NCI-H1417 treated with DMSO at 0.1 percent for 48 hours (cell line): ENCODE data around the gene UAP1L1.
A peak's percentile ranks its signal among the peaks of the same experiment; 100 is the strongest.

Source experiments
- DNase-seq: peaks from one replicate; lab custom pipeline; 2025; lab: John Stamatoyannopoulos, UW

UAP1L1 gene

DNA sequence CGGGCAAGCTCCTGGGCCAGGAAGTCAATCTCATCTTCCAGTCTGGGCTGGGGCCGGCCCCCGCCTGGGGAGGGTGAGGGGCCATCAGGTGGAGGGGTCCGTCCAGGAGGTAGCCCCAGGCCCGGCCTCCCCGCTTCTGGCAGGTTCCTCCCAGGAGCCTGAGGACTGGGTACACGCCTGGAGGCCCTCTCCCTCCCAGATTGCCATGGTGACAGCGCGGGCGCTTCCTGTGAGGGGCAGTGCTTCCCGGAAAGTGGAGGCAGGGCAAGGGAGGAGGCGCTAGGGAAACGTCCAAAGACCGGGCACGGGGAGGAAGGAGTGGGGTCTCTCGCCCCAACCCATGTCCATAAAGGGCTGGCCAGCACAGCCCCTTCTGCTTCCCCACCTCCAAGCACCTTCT lies 36.2 kb upstream of the UAP1L1 start:
- no peak for DNase-seq

DNA sequence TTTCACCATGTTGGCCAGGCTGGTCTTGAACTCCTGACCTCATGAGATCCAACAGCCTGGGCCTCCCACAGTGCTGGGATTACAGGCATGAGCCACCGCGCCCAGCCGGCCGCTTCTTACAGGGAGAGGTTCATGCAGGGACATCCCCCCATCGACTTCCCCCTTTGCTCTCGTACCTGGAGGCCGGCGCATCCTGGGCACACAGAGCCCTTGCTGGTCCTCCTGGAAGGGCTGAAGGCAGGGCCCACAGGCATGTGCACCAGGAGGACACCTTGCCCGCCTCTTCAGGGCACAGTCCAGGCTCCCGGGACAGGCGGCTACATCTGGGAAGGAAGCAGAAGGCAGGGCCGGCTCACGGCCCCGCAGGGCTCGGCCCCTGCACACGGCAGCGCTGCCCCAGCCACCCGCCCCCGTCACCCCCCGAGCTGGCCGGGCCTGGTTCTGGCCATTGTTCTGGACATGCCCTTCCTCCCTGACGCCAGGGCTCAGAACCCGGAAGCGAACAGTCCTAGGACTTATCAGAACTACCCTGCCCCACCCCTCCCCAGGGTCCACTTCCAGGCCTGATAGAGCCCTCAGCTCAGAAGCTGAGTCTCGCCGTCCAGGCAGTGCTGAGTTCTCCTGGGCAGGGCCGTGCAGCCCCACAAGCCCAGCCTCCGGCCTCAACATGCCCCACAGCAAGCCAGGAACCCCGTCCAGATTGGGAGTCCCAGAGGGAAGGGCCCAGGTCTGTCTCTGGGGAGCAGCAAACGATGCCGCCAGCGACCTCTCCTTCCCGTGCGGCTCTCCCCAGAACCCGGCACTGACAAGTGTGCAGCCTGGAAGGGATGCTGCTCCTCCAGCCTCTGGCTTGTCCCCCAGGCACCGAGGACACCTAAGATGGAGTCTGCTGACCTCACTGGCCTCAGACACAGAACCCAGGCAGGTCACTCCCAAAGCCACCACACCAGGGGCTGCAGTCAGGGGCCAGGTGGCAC lies 34.3 kb upstream of the UAP1L1 start:
- no peak for DNase-seq

- DNase-seq: no peak
Measured at GRCh38 chr9:137044037-137044436, 33.3 kb upstream of the UAP1L1 start.

DNA sequence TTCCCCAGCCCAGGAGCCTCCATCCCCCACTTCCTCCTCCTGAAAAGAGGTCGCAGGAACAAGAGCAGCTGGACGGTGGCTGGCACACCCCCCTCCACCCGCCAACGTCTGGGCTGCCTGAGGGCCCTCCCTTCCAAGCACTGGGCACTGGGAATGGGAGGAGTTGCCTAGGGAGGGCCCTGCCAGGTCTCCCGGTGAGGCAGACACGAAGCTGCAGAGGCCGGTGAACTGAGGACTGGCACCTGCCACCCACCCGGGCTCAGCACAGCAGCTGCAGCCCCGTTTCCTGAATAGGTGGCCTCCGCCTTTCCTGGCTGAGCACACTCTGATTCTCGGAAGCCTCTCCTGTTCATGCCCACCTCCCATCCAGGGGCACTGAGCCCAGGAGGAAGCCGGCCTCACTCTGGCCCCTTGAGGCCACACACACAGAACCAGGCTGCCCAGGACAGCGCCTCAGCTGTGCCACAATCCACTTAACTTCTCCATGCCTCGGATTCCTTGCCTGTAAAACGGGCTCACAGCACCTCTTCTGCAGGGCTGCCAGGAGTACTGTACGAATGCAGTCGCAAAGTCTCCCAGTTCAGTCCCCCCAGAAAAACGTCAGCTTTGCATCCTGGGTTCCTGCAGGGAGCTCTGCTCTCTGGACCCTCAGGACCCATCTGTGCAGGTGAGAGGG lies 32.7 kb upstream of the UAP1L1 start:
- DNase-seq: no peak

DNA sequence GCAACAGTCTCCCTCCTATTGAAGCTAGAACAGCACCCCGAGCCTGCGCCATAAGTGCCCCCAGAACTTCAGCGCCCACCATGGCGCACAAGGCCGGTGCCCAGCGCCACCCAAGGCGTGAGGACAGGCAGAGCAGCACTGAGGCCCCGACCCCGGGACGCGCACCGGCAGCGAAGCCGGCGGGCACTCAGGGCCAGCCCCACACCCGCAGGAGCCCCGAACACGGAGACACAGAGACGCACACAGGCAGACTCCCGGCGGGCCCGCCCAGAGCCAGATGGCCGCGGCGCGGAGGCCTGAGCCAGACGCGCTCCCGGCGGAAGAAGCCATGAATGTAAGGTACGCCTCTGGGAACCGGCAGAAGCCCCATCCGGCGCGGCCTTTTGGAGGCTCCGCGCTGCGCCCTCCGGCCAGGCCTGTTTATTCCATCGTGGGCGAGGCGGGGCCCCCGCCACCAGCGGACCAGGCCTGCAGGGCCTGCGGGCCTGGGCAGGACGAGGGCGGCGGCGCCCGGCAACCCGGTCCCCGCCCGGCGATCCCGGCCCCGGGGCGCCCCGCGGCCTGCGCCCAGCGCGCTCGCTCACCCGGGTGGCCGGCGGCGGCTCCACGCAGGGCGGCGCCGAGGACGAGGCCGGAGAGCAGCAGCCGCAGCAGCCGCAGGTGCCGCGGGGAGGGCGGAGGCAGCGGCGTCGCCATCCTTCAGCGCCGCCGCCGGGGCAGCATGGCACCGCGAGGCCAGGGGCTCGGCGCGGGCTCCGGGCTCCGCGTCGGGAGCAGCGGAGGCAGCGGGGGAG lies 31.8 kb upstream of the UAP1L1 start:
- no peak for DNase-seq

GRCh38 chr9:137046088-137046787 lies 31.1 kb upstream of the UAP1L1 start, which contains the start of gene NPDC1:
Gene NPDC1, minus strand, starts transcription at chr9:137046177. Its CDS starts 188 bp downstream, at chr9:137045989.
- DNase-seq: peak; percentile 73

- no peak for DNase-seq
Measured at GRCh38 chr9:137048655-137049543, 28.4 kb upstream of the UAP1L1 start.

GRCh38 chr9:137049544-137050449 lies 27.5 kb upstream of the UAP1L1 start:
- no peak for DNase-seq

DNA sequence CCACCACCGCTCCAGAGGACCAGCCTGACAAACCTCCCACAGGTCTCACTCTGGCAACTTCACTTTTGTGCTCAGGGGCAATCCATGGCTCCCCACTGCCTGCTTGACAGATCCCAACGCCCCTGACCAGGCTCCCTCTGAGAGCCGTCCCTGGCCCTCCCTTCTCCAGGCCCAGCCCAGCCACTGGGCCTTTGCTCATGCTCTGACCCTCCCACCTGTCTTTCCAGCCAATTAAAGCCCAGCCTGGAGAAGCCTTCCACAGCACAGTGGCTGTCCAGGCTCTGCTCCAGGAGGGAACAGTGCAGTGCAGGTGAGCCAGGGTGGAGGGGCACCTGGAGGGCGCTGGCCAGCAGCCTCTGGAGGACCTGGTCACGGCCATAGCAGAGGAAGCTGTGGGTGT lies 26.7 kb upstream of the UAP1L1 start:
- no peak for DNase-seq

DNA sequence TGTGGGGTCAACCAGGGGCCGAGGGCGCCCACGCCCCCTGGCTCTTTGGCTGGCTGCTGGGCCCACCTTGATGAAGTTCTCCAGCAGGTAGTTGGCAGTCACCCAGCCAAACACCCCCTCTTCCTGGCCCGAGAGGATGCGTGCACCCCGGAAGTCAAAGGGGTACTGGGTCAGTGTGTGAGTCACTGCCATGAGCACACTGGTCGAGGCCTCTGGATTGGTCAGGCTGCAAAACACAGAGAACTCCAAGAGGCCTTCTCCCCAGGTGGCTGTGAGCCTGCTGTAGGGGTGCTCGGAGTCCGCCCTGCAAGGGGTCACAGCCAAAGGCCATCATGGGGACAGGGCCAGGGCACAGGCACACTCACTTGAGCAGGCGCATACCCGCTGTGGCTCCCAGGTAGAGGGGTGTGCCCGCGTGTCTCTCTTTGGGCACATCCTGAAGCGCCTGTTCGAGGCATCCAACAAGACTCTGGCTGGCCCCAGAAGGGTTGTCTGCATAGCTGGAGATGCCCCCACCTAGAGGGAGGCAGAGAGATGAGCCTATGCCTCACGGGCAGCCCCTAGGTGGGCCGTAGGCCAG lies 26.1 kb upstream of the UAP1L1 start:
- no peak for DNase-seq

DNA sequence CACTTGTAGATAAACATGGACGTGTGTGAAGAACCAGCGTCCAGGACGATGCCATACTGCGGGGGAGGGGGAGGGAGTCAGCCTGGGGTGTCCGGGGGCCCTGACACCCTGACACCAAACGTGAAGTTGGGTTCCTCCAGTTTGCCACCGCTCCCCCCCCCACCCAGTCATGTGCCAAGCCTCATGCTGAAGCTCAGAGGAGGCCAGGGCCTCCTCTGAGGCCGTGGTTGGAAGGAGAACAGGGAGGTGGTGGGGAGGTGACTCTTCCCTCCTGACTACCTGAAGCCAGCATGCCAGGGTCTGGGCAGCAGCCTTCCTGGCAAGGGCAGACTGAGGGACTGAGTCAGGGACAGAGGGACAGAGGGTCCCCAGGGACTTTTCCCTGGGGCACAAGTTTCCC lies 25.0 kb upstream of the UAP1L1 start:
- DNase-seq: no peak

- DNase-seq: no peak
Measured at GRCh38 chr9:137052998-137053943, 24.0 kb upstream of the UAP1L1 start.

GRCh38 chr9:137053944-137054931 lies 23.1 kb upstream of the UAP1L1 start, which contains the start of gene ENTPD2:
Gene ENTPD2, minus strand, starts transcription at chr9:137054061. Its CDS starts 64 bp downstream, at chr9:137053997.
- no peak for DNase-seq

DNA sequence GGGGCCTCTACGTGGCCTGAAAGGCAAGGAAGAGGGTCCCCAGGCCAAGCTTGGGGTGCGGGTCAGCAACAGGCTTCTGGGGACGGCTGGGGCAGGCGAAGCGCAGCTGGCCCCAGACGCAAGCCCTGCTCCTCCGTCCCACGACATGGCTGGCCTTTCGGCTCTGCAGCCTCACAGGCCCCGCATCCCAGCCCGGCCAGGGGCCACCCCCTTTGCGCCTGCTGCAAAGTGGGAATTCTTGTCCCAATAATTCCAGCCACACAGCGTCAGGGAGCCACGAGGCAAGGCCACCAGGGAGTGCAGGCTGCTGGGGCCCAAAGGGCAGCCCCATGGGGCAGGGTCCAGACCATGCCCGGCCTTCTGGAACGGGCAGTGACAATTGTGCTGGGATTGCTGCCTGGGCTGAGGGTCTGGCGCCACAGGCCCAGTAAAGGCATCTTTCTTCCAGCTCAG lies 22.4 kb upstream of the UAP1L1 start:
- no peak for DNase-seq

DNA sequence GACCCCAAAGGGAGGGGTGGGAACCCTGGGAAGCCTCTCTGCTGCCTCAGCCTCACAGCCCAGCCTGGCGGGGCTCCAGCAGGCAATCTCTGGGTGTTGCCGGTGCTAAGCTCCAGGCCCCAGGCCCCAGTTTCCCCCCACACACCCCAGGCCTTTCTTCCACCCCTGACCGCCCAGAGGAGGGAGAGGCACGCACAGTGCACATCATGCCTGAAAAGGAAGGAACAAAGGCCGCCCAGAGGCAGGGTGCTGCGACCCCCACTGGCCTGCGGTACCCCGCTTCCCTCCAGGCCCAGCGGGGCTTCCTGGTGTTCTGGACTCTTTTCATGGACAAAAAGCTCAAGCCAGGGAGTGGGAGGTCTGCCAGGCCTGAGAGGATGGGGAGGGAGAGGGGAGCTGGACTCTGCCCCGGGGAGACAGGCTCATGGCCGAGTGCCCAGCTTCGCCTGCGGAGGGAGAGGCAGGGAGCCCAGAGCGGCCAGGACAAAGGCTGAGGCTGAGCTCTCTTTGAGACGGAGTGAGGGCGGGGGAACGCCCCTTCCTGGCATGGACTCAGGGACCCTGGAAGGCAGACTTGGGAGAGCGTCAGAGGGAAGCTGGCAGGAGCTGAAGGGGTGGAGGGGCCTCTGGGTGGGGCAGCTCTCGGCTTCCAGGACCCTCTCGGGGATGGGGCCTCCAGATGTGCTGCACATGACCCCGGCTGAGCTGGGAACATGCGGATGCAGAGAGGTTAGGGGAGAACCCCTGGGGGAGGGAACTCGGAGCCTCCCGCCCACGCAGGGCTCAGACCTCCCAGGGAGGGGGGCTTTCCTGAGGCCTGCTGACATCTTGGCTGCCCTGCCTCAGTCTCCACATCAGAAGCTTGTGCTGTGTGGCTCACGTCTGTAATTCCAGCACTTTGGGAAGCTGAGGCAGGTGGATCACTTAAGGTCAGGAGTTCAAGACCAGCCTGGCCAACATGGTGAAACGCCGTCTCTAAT lies 21.6 kb upstream of the UAP1L1 start:
- DNase-seq: no peak
